Measurements from ENCODE around the gene SLC25A47.
"Not testable (repeated sequence)": the region's sequence is repeated elsewhere in the genome, so short reads cannot be mapped to it uniquely, and the experiment has no call there.

The SLC25A47 gene
- total RNA-seq: 0 to 0.23 (median 0) reads per million in 9 experiments

- Mint-ChIP-seq H3K9me3 (no peaks in the 10 kb centered on the region), H3K27me3 (no peaks in the 10 kb centered on the region), H3K4me1 (ENCODE audit: low read depth in 2 of 2) (peaks cover 0 to 1% of the 10 kb centered on the region in 2 donors), H3K36me3 (ENCODE audit: insufficient read depth) (no peaks in the 10 kb centered on the region), H3K27ac (peak within 1 kb of the TSS in 1 of 2 donors; percentile 25), H3K4me3 (no peak within 1 kb of the TSS)
- no peak for ATAC-seq (replicated peaks)
- no peak for DNase-seq
Measured at GRCh38 chr14:100323121-100323941, at the start of gene SLC25A47. Gene SLC25A47, plus strand, starts transcription at chr14:100323339. Its CDS starts 76 bp downstream, at chr14:100323415.

- H3K27me3 Mint-ChIP-seq: no peaks in the 10 kb centered on the region
- peaks cover 30% of the 10 kb centered on the region for H3K36me3 Mint-ChIP-seq (ENCODE audit: insufficient read depth)
- no peak overlapping the region for H3K4me3 Mint-ChIP-seq
- ATAC-seq (replicated peaks): no peak
- no peak for DNase-seq
- H3K4me1 Mint-ChIP-seq (ENCODE audit: low read depth in 2 of 2): peaks cover 33% of the 10 kb centered on the region in 2 donors
- H3K27ac Mint-ChIP-seq: peak overlapping the region; percentile 83 to 89
- H3K9me3 Mint-ChIP-seq: no peaks in the 10 kb centered on the region
Measured at GRCh38 chr14:100274250-100274649, 48.9 kb upstream of the SLC25A47 start.

GRCh38 chr14:100275214-100275613 lies 47.9 kb upstream of the SLC25A47 start:
- H3K9me3 Mint-ChIP-seq: no peaks in the 10 kb centered on the region
- peak overlapping the region in 1 of 2 donors; percentile 28 for H3K4me3 Mint-ChIP-seq
- peak overlapping the region; percentile 83 to 89 for H3K27ac Mint-ChIP-seq
- no peak for ATAC-seq (replicated peaks)
- H3K36me3 Mint-ChIP-seq (ENCODE audit: insufficient read depth): peaks cover 25% of the 10 kb centered on the region
- peaks cover 36 to 38% of the 10 kb centered on the region in 2 donors for H3K4me1 Mint-ChIP-seq (ENCODE audit: low read depth in 2 of 2)
- H3K27me3 Mint-ChIP-seq: no peaks in the 10 kb centered on the region
- no peak for DNase-seq

- Mint-ChIP-seq H3K4me1 (ENCODE audit: low read depth in 2 of 2) (peaks cover 36 to 38% of the 10 kb centered on the region in 2 donors), H3K27ac (peak overlapping the region; percentile 66 to 77), H3K4me3 (peak overlapping the region in 1 of 2 donors; percentile 34), H3K36me3 (ENCODE audit: insufficient read depth) (peaks cover 36% of the 10 kb centered on the region), H3K27me3 (no peaks in the 10 kb centered on the region), H3K9me3 (no peaks in the 10 kb centered on the region)
- DNase-seq (no peak), ATAC-seq (replicated peaks) (peak; percentile 47)
Measured at GRCh38 chr14:100278702-100279101, 44.4 kb upstream of the SLC25A47 start.

- H3K4me1 Mint-ChIP-seq (ENCODE audit: low read depth in 2 of 2): peaks cover 34 to 35% of the 10 kb centered on the region in 2 donors
- H3K36me3 Mint-ChIP-seq (ENCODE audit: insufficient read depth): peaks cover 35% of the 10 kb centered on the region
- no peaks in the 10 kb centered on the region for H3K27me3 Mint-ChIP-seq
- DNase-seq: no peak
- no peak for ATAC-seq (replicated peaks)
- no peak overlapping the region for H3K4me3 Mint-ChIP-seq
- H3K9me3 Mint-ChIP-seq: no peaks in the 10 kb centered on the region
- peak overlapping the region; percentile 66 to 77 for H3K27ac Mint-ChIP-seq
Measured at GRCh38 chr14:100279133-100279532, 44.0 kb upstream of the SLC25A47 start.

- no peak for ATAC-seq (replicated peaks)
Measured at GRCh38 chr14:100279563-100279962, 43.6 kb upstream of the SLC25A47 start.

GRCh38 chr14:100281286-100282082 lies 41.7 kb upstream of the SLC25A47 start:
- peak overlapping the region in 1 of 2 donors; percentile 72 for H3K27ac Mint-ChIP-seq
- no peak for DNase-seq

More at GRCh38 chr14:100279563-100279962, 43.6 kb upstream of the SLC25A47 start:
- H3K36me3 Mint-ChIP-seq (ENCODE audit: insufficient read depth): peaks cover 33% of the 10 kb centered on the region
- DNase-seq: no peak
- no peak overlapping the region for H3K4me3 Mint-ChIP-seq
- H3K27me3 Mint-ChIP-seq: no peaks in the 10 kb centered on the region
- H3K27ac Mint-ChIP-seq: peak overlapping the region; percentile 66 to 77
- no peaks in the 10 kb centered on the region for H3K9me3 Mint-ChIP-seq
- H3K4me1 Mint-ChIP-seq (ENCODE audit: low read depth in 2 of 2): peaks cover 30 to 31% of the 10 kb centered on the region in 2 donors

GRCh38 chr14:100282083-100282350 lies 41.1 kb upstream of the SLC25A47 start:
- Mint-ChIP-seq H3K4me1 (ENCODE audit: low read depth in 2 of 2) (peaks cover 20 to 22% of the 10 kb centered on the region in 2 donors), H3K9me3 (no peaks in the 10 kb centered on the region), H3K36me3 (ENCODE audit: insufficient read depth) (peaks cover 29% of the 10 kb centered on the region), H3K4me3 (no peak overlapping the region), H3K27me3 (no peaks in the 10 kb centered on the region), H3K27ac (peak overlapping the region; percentile 67 to 72)
- ATAC-seq (replicated peaks): no peak
- DNase-seq: no peak

More at GRCh38 chr14:100281286-100282082, 41.7 kb upstream of the SLC25A47 start:
- Mint-ChIP-seq H3K27me3 (no peaks in the 10 kb centered on the region), H3K36me3 (ENCODE audit: insufficient read depth) (peaks cover 33% of the 10 kb centered on the region), H3K4me1 (ENCODE audit: low read depth in 2 of 2) (peaks cover 20 to 22% of the 10 kb centered on the region in 2 donors), H3K4me3 (no peak overlapping the region), H3K9me3 (no peaks in the 10 kb centered on the region)
- ATAC-seq (replicated peaks): no peak

- ATAC-seq (replicated peaks) (no peak), DNase-seq (no peak)
- peaks cover 22% of the 10 kb centered on the region for H3K36me3 Mint-ChIP-seq (ENCODE audit: insufficient read depth)
- H3K4me3 Mint-ChIP-seq: no peak overlapping the region
- peak overlapping the region; percentile 67 to 72 for H3K27ac Mint-ChIP-seq
- peaks cover 20 to 21% of the 10 kb centered on the region in 2 donors for H3K4me1 Mint-ChIP-seq (ENCODE audit: low read depth in 2 of 2)
- no peaks in the 10 kb centered on the region for H3K27me3 Mint-ChIP-seq
- H3K9me3 Mint-ChIP-seq: no peaks in the 10 kb centered on the region
Measured at GRCh38 chr14:100282766-100283419, 40.2 kb upstream of the SLC25A47 start.

GRCh38 chr14:100283436-100283835 lies 39.7 kb upstream of the SLC25A47 start:
- Mint-ChIP-seq H3K4me1 (ENCODE audit: low read depth in 2 of 2) (peaks cover 18 to 19% of the 10 kb centered on the region in 2 donors), H3K36me3 (ENCODE audit: insufficient read depth) (peaks cover 19% of the 10 kb centered on the region), H3K27ac (peak overlapping the region in 1 of 2 donors; percentile 72)
- ATAC-seq (replicated peaks); H3K27me3 Mint-ChIP-seq; DNase-seq; H3K9me3 Mint-ChIP-seq; H3K4me3 Mint-ChIP-seq: not testable (repeated sequence)

GRCh38 chr14:100283984-100284881 lies 38.9 kb upstream of the SLC25A47 start:
- no peak for DNase-seq
- Mint-ChIP-seq H3K36me3 (ENCODE audit: insufficient read depth) (peaks cover 19% of the 10 kb centered on the region), H3K9me3 (no peaks in the 10 kb centered on the region), H3K4me1 (ENCODE audit: low read depth in 2 of 2) (peaks cover 10 to 11% of the 10 kb centered on the region in 2 donors), H3K27me3 (no peaks in the 10 kb centered on the region), H3K27ac (peak overlapping the region; percentile 60 to 82), H3K4me3 (peak overlapping the region; percentile 75 to 85)
- ATAC-seq (replicated peaks): no peak

GRCh38 chr14:100285021-100285912 lies 37.9 kb upstream of the SLC25A47 start:
- H3K27me3 Mint-ChIP-seq: no peaks in the 10 kb centered on the region
- peaks cover 4 to 5% of the 10 kb centered on the region in 2 donors for H3K4me1 Mint-ChIP-seq (ENCODE audit: low read depth in 2 of 2)
- H3K27ac Mint-ChIP-seq: peak overlapping the region; percentile 60 to 82
- no peaks in the 10 kb centered on the region for H3K9me3 Mint-ChIP-seq
- peak; percentile 77 to 85 (median 80) for DNase-seq
- peaks cover 29% of the 10 kb centered on the region for H3K36me3 Mint-ChIP-seq (ENCODE audit: insufficient read depth)
- ATAC-seq (replicated peaks): peak; percentile 89
- H3K4me3 Mint-ChIP-seq: peak overlapping the region; percentile 85 to 87
